GM12878 (cell line): ENCODE measurements around the gene TCERG1L. TPM values are rescaled to one million over a fixed set of nuclear protein-coding genes. Genes with fewer than 3 reads are reported as not detected.

Experiments used
- ATAC-seq: fragments of 200-7000 bp; cut with Tn5 transposase; 3 replicates; pipeline ENCODE4 v1.9.1; 2020; ENCODE audit warnings: mild to moderate bottlenecking, moderate library complexity
- BruUV-seq: library from RNA; stranded (reverse); fragments of 400-500 nt; replicated peaks from 2 replicates; lab custom pipeline; 2021; lab: Mats Ljungman, UMichigan
- CTCF ChIA-PET: fragments of 300-600 bp; sonication (Branson Sonifier 250); formaldehyde crosslinking; extraction: SDS; loops from one replicate; lab custom pipeline; 2021; ENCODE audit warnings: inconsistent platforms; lab: Yijun Ruan, JAX
- POLR2A ChIA-PET: fragments of 350-600 bp; formaldehyde crosslinking; extraction: SDS; loops from one replicate; lab custom pipeline; 2021; ENCODE audit warnings: inconsistent platforms; lab: Charles Lee
- RAD21 ChIA-PET: fragments of 300-600 bp; sonication (Branson Sonifier 250); formaldehyde crosslinking; loops from one replicate; lab custom pipeline; 2023; ENCODE audit warnings: antibody characterized with exemption; ENCODE audit not compliant: unreplicated experiment; lab: Charles Lee
- SMC1A ChIA-PET: fragments of 300-600 bp; sonication (Branson Sonifier 250); formaldehyde crosslinking; loops from one replicate; lab custom pipeline; 2023; ENCODE audit not compliant: unreplicated experiment, uncharacterized antibody; lab: Charles Lee
- DNase-seq: peaks from one replicate; pipeline ENCODE4 v3.0.0-alpha.2; 2011; ENCODE audit warnings: low read depth, low spot score
- FAIRE-seq: peaks from 3 replicates; lab custom pipeline; 2011; peaks lifted over from hg19 to GRCh38; lab: Jason Lieb, UNC
- H2AFZ ChIP-seq: 2 replicates; pipeline ENCODE4 v1.6.0; 2011; ENCODE audit warnings: low read depth, low read length, control low read depth; ENCODE audit not compliant: control insufficient read depth
- H3K27ac ChIP-seq: 2 replicates; pipeline ENCODE4 v1.5.1; 2011; ENCODE audit warnings: control low read depth; ENCODE audit not compliant: control insufficient read depth, insufficient read depth
- H3K27me3 ChIP-seq, 2 experiments: replicated peaks in 1 of 2; 2 replicates each; pipeline versions ENCODE4 v1.6.0 to v1.6.1; 2011; ENCODE audit warnings: low read length in 1 of 2; ENCODE audit not compliant: control insufficient read depth in 2 of 2, insufficient read depth in 2 of 2
- H3K36me3 ChIP-seq, 2 experiments: 2 replicates each; pipeline ENCODE4 v1.5.1; 2011; ENCODE audit warnings: low read length in 1 of 2; ENCODE audit not compliant: control insufficient read depth in 2 of 2, insufficient read depth in 2 of 2
- H3K4me1 ChIP-seq: 2 replicates; pipeline ENCODE4 v1.6.1; 2011; ENCODE audit warnings: mild to moderate bottlenecking, low read length, moderate library complexity, mixed read lengths; ENCODE audit not compliant: control insufficient read depth, insufficient read depth
- H3K4me2 ChIP-seq: 2 replicates; pipeline ENCODE4 v1.6.0; 2011; ENCODE audit warnings: control low read depth; ENCODE audit not compliant: control insufficient read depth, insufficient read depth
- H3K4me3 ChIP-seq: fragments of 200-600 bp; sonication (generic); 2 replicates; pipeline ENCODE4 v1.5.1; 2016
- H3K79me2 ChIP-seq: 2 replicates; pipeline ENCODE4 v1.6.0; 2011; ENCODE audit warnings: low read length; ENCODE audit not compliant: control insufficient read depth, insufficient read depth
- H3K9ac ChIP-seq: 2 replicates; pipeline ENCODE4 v1.8.0; 2011; ENCODE audit warnings: low read length, control low read depth, mixed read lengths; ENCODE audit not compliant: control insufficient read depth, insufficient read depth
- H3K9me3 ChIP-seq: replicated peaks from 3 replicates; pipeline ENCODE4 v1.5.1; 2011; ENCODE audit warnings: mild to moderate bottlenecking, low read length; ENCODE audit not compliant: control insufficient read depth, insufficient read depth
- H4K20me1 ChIP-seq: 2 replicates; pipeline ENCODE4 v1.6.0; 2011; ENCODE audit not compliant: control insufficient read depth, insufficient read depth
- ATF2 ChIP-seq: IDR thresholded peaks from 2 replicates; pipeline ENCODE4 v1.6.1; 2012; ENCODE audit warnings: low read length, inconsistent platforms
- CBX5 ChIP-seq: sonication (generic); IDR thresholded peaks from 2 replicates; pipeline ENCODE4 v1.6.1; 2016; ENCODE audit warnings: low read depth, moderate library complexity, mild to moderate bottlenecking, inconsistent platforms
- CEBPB ChIP-seq, 2 experiments: fragments of 150-350 bp in 1 of 2; IDR thresholded peaks; 2 replicates each; pipeline ENCODE4 v1.6.1; 2012 to 2014; ENCODE audit warnings: low read depth in 2 of 2, low read length in 2 of 2, borderline replicate concordance in 1 of 2, inconsistent platforms in 1 of 2
- MYB ChIP-seq: fragments of 150-350 bp; IDR thresholded peaks from 2 replicates; pipeline ENCODE4 v1.6.1; 2014; ENCODE audit warnings: mild to moderate bottlenecking, low read depth, low read length, borderline replicate concordance
- NFXL1 ChIP-seq: fragments of 450-650 bp; IDR thresholded peaks from 2 replicates; pipeline ENCODE4 v1.6.1; 2017; ENCODE audit warnings: antibody characterized with exemption, mild to moderate bottlenecking, borderline replicate concordance
- PML ChIP-seq: IDR thresholded peaks from 2 replicates; pipeline ENCODE4 v1.6.1; 2012; ENCODE audit warnings: low read length, inconsistent platforms
- POLR2AphosphoS5 ChIP-seq: IDR thresholded peaks from 2 replicates; pipeline ENCODE4 v1.6.1; 2011; ENCODE audit warnings: mild to moderate bottlenecking, low read length, inconsistent platforms
- RELA ChIP-seq: fragments of 450-650 bp; IDR thresholded peaks from 2 replicates; pipeline ENCODE4 v1.8.0; 2014; ENCODE audit warnings: borderline replicate concordance; ENCODE audit not compliant: partially characterized antibody
- RELB ChIP-seq: fragments of 450-650 bp; IDR thresholded peaks from 2 replicates; pipeline ENCODE4 v1.6.1; 2017; ENCODE audit warnings: low read depth, mild to moderate bottlenecking, moderate library complexity
- RFX5 ChIP-seq: IDR thresholded peaks from 2 replicates; pipeline ENCODE4 v1.6.1; 2011; ENCODE audit warnings: low read depth, low read length, improper control_type of control experiment
- SUPT20H ChIP-seq: IDR thresholded peaks from 2 replicates; pipeline ENCODE4 v1.6.1; 2011; ENCODE audit warnings: low read depth, mild to moderate bottlenecking, low read length, moderate library complexity, borderline replicate concordance; ENCODE audit not compliant: control insufficient read depth
- WRNIP1 ChIP-seq: IDR thresholded peaks from 2 replicates; pipeline ENCODE4 v1.6.1; 2011; ENCODE audit warnings: low read depth, low read length, improper control_type of control experiment, borderline replicate concordance
- ZBTB11 ChIP-seq: fragments of 450-650 bp; formaldehyde crosslinking; IDR thresholded peaks from 2 replicates; pipeline ENCODE4 v1.5.0; 2022; ENCODE audit warnings: mild to moderate bottlenecking, missing genetic modification characterization
- ZNF687 ChIP-seq: fragments of 450-650 bp; IDR thresholded peaks from 2 replicates; pipeline ENCODE4 v1.6.1; 2017; ENCODE audit warnings: mild to moderate bottlenecking, moderate library complexity
- WGBS: methylation state at CpG from one replicate; pipeline ENCODE4 v1.1.6; 2016; ENCODE audit warnings: low lambda C conversion rate; ENCODE audit not compliant: insufficient replicate concordance, insufficient coverage; ENCODE audit errors: missing lambda C conversion rate; 5-methylcytosine and 5-hydroxymethylcytosine counted together
- in situ Hi-C: fragments of 300-500 bp; cut with MboI; formaldehyde crosslinking; loops from 9 replicates; pipeline ENCODE4 v1.14.3; 2018; ENCODE audit warnings: mixed read lengths
- intact Hi-C: fragments of 100-400 bp; cut with micrococcal nuclease; formaldehyde crosslinking; loops from one replicate; pipeline ENCODE4 v1.14.2; 2022; ENCODE audit not compliant: unreplicated experiment
- polyA plus RNA-seq, 11 experiments: library from polyadenylated mRNA; depleted of rRNA in 4 of 11; unstranded in 6 of 11; stranded (reverse) in 5 of 11; fragments of >200 nt; fragmentation: Nextera tagmentation in 4 of 11; fragmentation: Illumina TruSeq in 1 of 11; extraction: Ambion mirVana in 4 of 11; extraction: Trizol in 1 of 11; gene quantifications; 1 replicate in 1 of 11; 2 replicates in 10 of 11; pipeline versions ENCODE4 v1.2.1 to v1.2.3, GENCODE V29; 2011 to 2016; ENCODE audit warnings: inconsistent platforms in 2 of 11, missing spikeins in 2 of 11, low read depth in 1 of 11
- total RNA-seq, 4 experiments: library from RNA; depleted of rRNA in 3 of 4; stranded (reverse); fragments of >200 nt in 3 of 4; fragmentation: Illumina TruSeq in 1 of 4; extraction: Trizol in 1 of 4; gene quantifications; 2 replicates each; pipeline versions ENCODE4 v1.2.1 to v1.2.3, GENCODE V29; 2013 to 2021

TCERG1L gene
- total and polyA plus RNA-seq, 10 of the 15 experiments (the other 5 are each of a cell fraction or from before 2014, with no cell fraction given), result not detected

GRCh38 chr10:131216681-131217230 lies 94.8 kb downstream of the TCERG1L start:
- no peak overlapping the region for H3K4me2 ChIP-seq
- in situ Hi-C loops (no loop called here), intact Hi-C loops (no loop called here)
- CTCF ChIA-PET, result no interaction called here
- SMC1A ChIA-PET, result no interaction called here
- no peaks in the 10 kb centered on the region for H3K36me3 ChIP-seq
- H3K4me1 ChIP-seq, result no peaks in the 10 kb centered on the region
- FAIRE-seq, result no peak
- H3K9ac ChIP-seq, result no peak overlapping the region
- no peak for DNase-seq
- H3K79me2 ChIP-seq, result no peaks in the 10 kb centered on the region
- H4K20me1 ChIP-seq, result no peaks in the 10 kb centered on the region
- TF ChIP-seq WRNIP1 (no peak), ZBTB11 (CRISPR knock-in tag) (no peak), CEBPB (IDR thresholded peaks at IDR 0.05; ENCODE audit: borderline replicate concordance in 1 of 2, low read depth in 2 of 2, low read length in 2 of 2) (no peak), MYB (no peak), PML (no peak), ZNF687 (no peak), RELB (no peak), POLR2AphosphoS5 (no peak), RELA (no peak), CBX5 (no peak), NFXL1 (no peak), ATF2 (no peak), SUPT20H (no peak), RFX5 (no peak)
- 23% methylated on average over 9 of the region's 9 CpGs for WGBS
- no peak overlapping the region for H2AFZ ChIP-seq
- H3K27ac ChIP-seq, result no peak overlapping the region
- BruUV-seq, result no TSS peak
- no peaks in the 10 kb centered on the region; a peak in 1 of 4 replicates for H3K27me3 ChIP-seq
- POLR2A ChIA-PET, result no interaction called here
- no peaks in the 10 kb centered on the region; the same call in 2 of the 3 replicates for H3K9me3 ChIP-seq
- H3K4me3 ChIP-seq, result no peak overlapping the region
- RAD21 ChIA-PET, result no interaction called here
- no peak for ATAC-seq
